GM12891 (cell line): Measurements from ENCODE around the gene ZSCAN21.

Source experiments
- DNase-seq: peaks from one replicate; pipeline ENCODE4 v3.0.0; 2011; ENCODE audit warnings: low spot score; ENCODE audit not compliant: insufficient read length
- FAIRE-seq: peaks from 2 replicates; lab custom pipeline; 2011; peaks lifted over from hg19 to GRCh38; lab: Jason Lieb, UNC
- PAX5 ChIP-seq: IDR thresholded peaks from 2 replicates; pipeline ENCODE4 v1.6.1; 2011; ENCODE audit warnings: low read length, moderate library complexity, mild to moderate bottlenecking; ENCODE audit not compliant: insufficient read depth, severe bottlenecking
- POLR2A ChIP-seq: IDR thresholded peaks from 2 replicates; pipeline ENCODE4 v1.6.1; 2011; ENCODE audit warnings: low read depth, low read length, control low read depth
- POLR2AphosphoS5 ChIP-seq: IDR thresholded peaks from 2 replicates; pipeline ENCODE4 v1.6.1; 2011; ENCODE audit warnings: low read depth, low read length, control low read depth
- POU2F2 ChIP-seq: IDR thresholded peaks from 2 replicates; pipeline ENCODE4 v1.6.1; 2011; ENCODE audit warnings: low read depth, mild to moderate bottlenecking, control low read depth, low read length, moderate library complexity
- SPI1 ChIP-seq: IDR thresholded peaks from 2 replicates; pipeline ENCODE4 v1.6.1; 2011; ENCODE audit warnings: low read depth, low read length, control low read depth
- TAF1 ChIP-seq: IDR thresholded peaks from 2 replicates; pipeline ENCODE4 v1.6.1; 2011; ENCODE audit warnings: low read depth, low read length, control low read depth

ZSCAN21 gene

DNA sequence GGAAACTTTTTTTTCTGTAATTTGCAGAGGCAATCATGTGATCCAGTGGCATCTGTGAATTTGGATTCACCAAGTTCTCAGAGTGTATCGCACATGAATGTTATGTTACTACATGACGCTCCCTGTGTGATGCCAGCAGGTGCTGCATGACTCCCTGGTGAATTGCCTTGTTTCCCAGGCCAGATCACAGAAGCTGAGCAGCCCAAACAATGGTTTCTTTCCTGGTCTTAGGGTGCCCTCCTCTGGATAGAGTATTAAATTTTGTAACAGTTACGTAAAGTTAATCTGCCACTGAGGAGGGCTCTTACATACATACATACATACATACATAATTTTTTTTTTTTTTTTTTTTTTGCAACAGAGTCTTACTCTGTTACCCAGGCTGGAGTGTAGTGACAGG is 3.6 kb downstream of the ZSCAN21 start:
- FAIRE-seq = peak; percentile 47
- TF ChIP-seq POU2F2 = no peak
- TF ChIP-seq POLR2AphosphoS5 = no peak
- no peak for TF ChIP-seq POLR2A
- DNase-seq = peak; percentile 26

DNA sequence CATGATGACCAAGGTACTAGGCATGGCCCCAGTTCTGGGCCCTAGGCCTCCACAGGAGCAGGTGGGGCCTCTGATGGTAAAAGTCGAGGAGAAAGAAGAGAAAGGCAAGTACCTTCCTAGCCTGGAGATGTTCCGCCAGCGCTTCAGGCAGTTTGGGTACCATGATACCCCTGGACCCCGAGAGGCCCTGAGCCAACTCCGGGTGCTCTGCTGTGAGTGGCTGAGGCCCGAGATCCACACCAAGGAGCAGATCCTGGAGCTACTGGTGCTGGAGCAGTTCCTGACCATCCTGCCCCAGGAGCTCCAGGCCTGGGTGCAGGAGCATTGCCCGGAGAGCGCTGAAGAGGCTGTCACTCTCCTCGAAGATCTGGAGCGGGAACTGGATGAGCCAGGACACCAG is 7.4 kb downstream of the ZSCAN21 start:
- DNase-seq (no peak), FAIRE-seq (no peak)
- TF ChIP-seq POU2F2 (no peak), PAX5 (no peak)

DNA sequence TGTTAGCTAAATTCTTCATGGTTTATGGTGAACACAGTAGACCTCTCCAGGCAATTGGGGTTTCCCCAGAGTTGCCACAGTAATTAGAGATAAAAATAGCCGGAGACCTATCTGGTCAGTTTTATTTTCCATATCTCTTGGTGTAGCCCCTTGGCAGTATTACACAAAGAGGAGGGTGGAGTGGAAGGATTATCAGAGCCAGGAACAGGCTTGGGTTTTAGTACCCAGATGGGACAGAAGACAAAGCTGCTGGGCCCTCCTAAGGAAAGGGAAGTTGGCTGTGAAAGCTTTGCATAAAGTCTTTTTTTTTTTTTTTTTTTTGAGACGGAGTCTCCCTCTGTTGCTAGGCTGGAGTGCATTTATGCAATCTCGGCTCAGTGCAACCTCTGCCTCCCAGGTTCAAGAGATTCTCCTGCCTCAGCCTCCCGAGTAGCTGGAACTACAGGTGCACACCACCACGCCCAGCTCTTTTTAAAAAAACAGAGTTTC is 9.7 kb downstream of the ZSCAN21 start:
- FAIRE-seq = no peak
- no peak for TF ChIP-seq POU2F2
- TF ChIP-seq POLR2A = no peak
- TF ChIP-seq TAF1 = no peak
- TF ChIP-seq SPI1 = no peak
- TF ChIP-seq PAX5 = no peak
- TF ChIP-seq POLR2AphosphoS5 = no peak
- no peak for DNase-seq

DNA sequence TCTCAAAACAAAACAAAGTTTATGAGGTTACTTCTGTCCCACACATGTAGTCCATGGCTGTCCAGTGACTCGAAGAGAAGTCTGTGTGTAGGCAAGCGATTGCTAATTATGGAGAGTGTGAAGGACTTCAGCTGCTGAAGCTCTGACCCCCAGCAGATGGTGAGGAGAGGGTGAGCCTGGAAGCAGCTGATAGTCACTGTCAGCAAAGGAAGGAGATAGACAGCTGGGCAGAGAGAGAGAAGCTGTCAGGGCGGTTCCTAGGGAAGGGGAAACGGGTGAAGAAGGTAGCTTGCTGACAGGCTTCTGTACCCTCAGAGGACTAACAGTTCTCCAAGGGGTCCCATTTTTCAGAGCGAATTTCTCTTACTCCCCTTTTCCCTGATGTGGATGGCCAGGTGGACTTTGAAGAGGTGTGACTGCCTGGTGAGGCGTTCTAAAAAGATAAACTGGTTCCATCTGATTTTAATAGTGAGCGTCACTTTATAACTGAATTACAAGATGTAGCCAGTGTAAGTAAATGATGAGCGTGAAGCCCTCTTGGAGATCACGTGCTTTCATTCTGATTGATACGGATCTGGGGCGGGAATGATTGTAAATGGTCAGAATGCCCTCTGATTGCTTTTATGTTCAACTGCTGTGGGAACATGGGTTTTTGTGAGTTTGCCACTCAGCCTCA is 12.1 kb downstream of the ZSCAN21 start:
- no peak for TF ChIP-seq PAX5
- TF ChIP-seq POU2F2 = no peak
- no peak for TF ChIP-seq POLR2AphosphoS5
- no peak for TF ChIP-seq TAF1
- TF ChIP-seq POLR2A = no peak
- no peak for TF ChIP-seq SPI1
- no peak for DNase-seq
- no peak for FAIRE-seq

DNA sequence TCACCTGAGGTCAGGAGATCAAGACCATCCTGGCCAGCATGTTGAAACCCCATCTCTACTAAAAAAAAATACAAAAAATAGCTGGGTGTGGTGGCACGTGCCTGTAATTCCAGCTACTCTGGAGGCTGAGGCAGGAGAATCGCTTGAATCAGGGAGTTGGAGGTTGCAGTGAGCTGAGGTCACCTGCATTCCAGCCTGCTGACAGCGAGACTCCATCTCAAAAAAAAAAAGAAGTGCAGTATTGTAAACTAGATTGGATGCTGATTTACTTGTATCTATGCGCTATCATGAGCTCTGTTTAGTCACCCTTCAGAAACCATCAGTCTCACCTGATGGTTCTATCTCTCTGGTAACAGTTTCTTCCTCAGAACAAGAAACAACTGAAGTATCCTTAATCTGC is 13.8 kb downstream of the ZSCAN21 start:
- FAIRE-seq (no peak), DNase-seq (no peak)
- TF ChIP-seq POLR2AphosphoS5 (no peak), PAX5 (no peak), POLR2A (no peak), SPI1 (no peak), TAF1 (no peak), POU2F2 (no peak)

DNA sequence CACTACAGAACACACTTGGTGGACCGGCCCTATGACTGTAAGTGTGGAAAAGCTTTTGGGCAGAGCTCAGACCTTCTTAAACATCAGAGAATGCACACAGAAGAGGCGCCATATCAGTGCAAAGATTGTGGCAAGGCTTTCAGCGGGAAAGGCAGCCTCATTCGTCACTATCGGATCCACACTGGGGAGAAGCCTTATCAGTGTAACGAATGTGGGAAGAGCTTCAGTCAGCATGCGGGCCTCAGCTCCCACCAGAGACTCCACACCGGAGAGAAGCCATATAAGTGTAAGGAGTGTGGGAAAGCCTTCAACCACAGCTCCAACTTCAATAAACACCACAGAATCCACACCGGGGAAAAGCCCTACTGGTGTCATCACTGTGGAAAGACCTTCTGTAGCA is 14.6 kb downstream of the ZSCAN21 start:
- DNase-seq = no peak
- FAIRE-seq = no peak
- TF ChIP-seq POU2F2 = no peak
- no peak for TF ChIP-seq POLR2AphosphoS5
- no peak for TF ChIP-seq POLR2A
- no peak for TF ChIP-seq PAX5
- TF ChIP-seq SPI1 = no peak
- no peak for TF ChIP-seq TAF1

DNA sequence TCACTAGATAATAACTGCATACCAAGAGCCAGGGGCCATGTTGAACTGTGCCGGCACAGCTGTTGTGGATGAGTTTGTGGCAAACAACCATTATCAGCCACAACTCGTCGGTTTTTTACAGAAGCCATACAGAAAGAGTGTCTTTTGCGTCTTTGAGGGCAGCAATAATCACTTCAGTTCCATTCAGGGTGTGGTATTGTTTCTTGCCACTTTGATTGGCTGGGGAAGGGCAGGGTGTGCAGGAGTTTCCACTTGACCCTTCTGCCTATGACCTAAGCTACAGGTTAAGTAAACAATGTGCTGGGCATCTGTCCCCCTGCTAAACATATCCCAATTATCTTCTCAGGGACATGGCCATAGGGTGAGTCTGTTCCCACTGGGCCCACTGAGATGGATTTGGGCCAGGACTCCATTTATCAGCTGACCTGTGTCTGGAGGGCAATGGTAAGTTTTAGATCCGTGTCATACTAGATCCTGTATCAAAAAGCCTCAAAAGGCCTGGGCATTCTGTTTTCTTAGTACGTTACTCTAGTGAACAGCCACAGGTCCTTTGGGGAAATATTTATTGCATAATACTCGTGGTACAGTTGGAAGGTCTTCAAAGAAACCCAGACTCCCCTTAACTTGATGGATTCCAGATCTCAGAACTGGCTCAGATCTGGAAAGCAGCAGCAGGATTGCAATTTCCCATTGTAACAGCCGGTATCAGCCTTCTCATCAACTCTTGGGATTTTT is 16.0 kb downstream of the ZSCAN21 start:
- FAIRE-seq (no peak), DNase-seq (no peak)
- no peak for TF ChIP-seq PAX5
- no peak for TF ChIP-seq POLR2AphosphoS5
- no peak for TF ChIP-seq SPI1
- TF ChIP-seq POU2F2 = no peak
- no peak for TF ChIP-seq POLR2A
- no peak for TF ChIP-seq TAF1

DNA sequence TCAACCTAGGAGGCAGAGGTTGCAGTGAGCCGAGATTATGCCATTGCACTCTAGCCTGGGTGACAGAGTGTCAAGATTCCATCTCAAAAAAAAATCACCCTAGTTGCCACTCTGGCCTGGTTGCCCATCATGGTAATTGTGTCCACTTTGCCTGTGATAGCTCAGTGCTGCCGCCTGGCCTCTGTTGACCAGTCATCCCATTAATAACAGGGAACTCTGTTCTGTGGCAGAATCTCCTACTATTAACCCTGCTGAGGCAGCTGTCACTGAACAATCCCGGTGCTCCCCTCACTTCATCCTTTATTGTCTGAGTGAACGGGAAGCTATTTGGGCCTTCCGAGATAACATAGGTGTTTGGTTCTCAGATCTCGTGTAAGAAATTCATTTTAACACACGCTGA is 17.4 kb downstream of the ZSCAN21 start:
- DNase-seq = no peak

DNA sequence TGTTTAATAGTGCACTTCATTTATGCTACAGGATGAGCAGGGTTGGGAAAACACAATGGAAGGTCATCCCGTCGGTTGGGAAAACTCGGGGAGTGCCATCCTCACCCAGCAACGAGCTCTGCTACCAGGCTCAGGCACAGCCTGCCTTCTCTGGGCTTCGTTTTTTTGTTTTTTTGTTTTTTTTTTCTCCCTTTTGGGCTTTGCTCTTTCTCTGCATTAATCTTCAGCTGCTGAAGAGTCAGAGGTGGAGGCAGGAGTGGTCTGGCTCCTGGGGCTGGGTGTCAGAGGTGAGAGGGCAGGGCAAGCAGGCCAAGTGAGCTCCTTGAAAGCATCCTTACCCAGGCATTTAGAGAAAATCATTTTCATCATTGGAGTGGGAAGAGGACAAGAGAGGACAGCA is 20.4 kb downstream of the ZSCAN21 start:
- FAIRE-seq = no peak
- TF ChIP-seq POLR2A (0 out of 2 replicates have a peak, but pooled peaks have one; percentile 27), POU2F2 (no peak)
- no peak for DNase-seq

More for the DNA sequence above, 17.4 kb downstream of the ZSCAN21 start:
- FAIRE-seq = no peak
- peak; percentile 47; the same call in 1 of the 2 replicates for TF ChIP-seq POLR2AphosphoS5
- no peak for TF ChIP-seq PAX5
- TF ChIP-seq SPI1 = no peak

DNA sequence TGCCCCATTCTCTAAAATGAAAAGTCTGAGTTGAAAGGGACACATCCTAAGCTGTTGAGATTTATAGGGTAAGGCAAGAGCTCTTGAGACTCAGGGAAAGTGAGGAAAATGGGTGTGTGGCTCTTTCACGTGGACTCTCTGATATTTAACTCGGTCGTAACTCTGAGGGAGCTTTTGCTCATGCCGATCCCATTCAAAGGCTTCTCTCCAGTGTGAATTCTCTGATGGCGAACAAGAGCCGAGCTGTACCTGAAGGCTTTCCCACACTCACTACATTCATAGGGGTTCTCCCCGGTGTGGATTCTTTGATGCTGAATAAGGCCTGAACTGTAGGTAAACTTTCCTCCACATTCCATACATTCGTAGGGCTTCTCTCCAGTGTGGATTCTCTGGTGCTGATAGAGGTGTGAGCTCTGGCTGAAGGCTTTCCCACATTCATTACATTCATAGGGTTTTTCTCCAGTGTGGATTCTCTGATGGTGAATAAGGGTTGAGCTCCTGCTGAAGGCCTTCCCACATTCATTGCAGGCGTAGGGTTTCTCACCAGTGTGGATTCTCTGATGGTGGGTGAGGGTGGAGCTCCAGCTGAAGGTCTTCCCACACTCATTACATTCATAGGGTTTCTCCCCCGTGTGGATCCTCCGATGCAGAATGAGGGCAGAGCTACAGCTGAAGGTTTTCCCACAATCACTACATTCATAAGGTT is 21.6 kb downstream of the ZSCAN21 start:
- DNase-seq = no peak
- FAIRE-seq = no peak
- TF ChIP-seq POLR2AphosphoS5 (peak; percentile 65), PAX5 (no peak), POU2F2 (no peak)
